ENCODE results near the gene DIS3L2.

DIS3L2 gene

GRCh38 chr2:232264081-232264480 lies 302.6 kb downstream of the DIS3L2 start:
- DNase-seq (ENCODE audit: low read depth in 2 of 2) = no peak

- DNase-seq (ENCODE audit: low read depth in 2 of 2) = no peak
These were observed 303.8 kb downstream of the DIS3L2 start for GRCh38 chr2:232265329-232265728.

- no peak for DNase-seq (ENCODE audit: low read depth in 2 of 2)
These were observed 307.2 kb downstream of the DIS3L2 start for GRCh38 chr2:232268636-232269165.

GRCh38 chr2:232269867-232270266 lies 308.4 kb downstream of the DIS3L2 start:
- DNase-seq (ENCODE audit: low read depth in 2 of 2) = no peak

GRCh38 chr2:232273903-232274643 lies 312.6 kb downstream of the DIS3L2 start:
- DNase-seq (ENCODE audit: low read depth in 2 of 2) = no peak

GRCh38 chr2:232275670-232276069 lies 314.2 kb downstream of the DIS3L2 start:
- no peak for DNase-seq (ENCODE audit: low read depth in 2 of 2)

- no peak for DNase-seq (ENCODE audit: low read depth in 2 of 2)
These were observed 314.7 kb downstream of the DIS3L2 start for GRCh38 chr2:232276084-232276732.

- DNase-seq (ENCODE audit: low read depth in 2 of 2) = no peak
These were observed 315.3 kb downstream of the DIS3L2 start for GRCh38 chr2:232276733-232277313.

GRCh38 chr2:232278534-232278933 lies 317.0 kb downstream of the DIS3L2 start:
- no peak for DNase-seq (ENCODE audit: low read depth in 2 of 2)

- DNase-seq (ENCODE audit: low read depth in 2 of 2) = no peak
These were observed 318.8 kb downstream of the DIS3L2 start for GRCh38 chr2:232280341-232280740.

- DNase-seq (ENCODE audit: low read depth in 2 of 2) = no peak
These were observed 320.5 kb downstream of the DIS3L2 start for GRCh38 chr2:232281858-232282507.

GRCh38 chr2:232282508-232283055 lies 321.1 kb downstream of the DIS3L2 start:
- no peak for DNase-seq (ENCODE audit: low read depth in 2 of 2)

GRCh38 chr2:232286001-232286868 lies 324.7 kb downstream of the DIS3L2 start:
- DNase-seq (ENCODE audit: low read depth in 2 of 2) = no peak

- DNase-seq (ENCODE audit: low read depth in 2 of 2) = no peak
These were observed 325.8 kb downstream of the DIS3L2 start for GRCh38 chr2:232287316-232287715.

- DNase-seq (ENCODE audit: low read depth in 2 of 2) = no peak
These were observed 327.0 kb downstream of the DIS3L2 start for GRCh38 chr2:232288489-232289030.

GRCh38 chr2:232290668-232291067 lies 329.2 kb downstream of the DIS3L2 start:
- no peak for DNase-seq (ENCODE audit: low read depth in 2 of 2)

GRCh38 chr2:232291343-232291742 lies 329.8 kb downstream of the DIS3L2 start:
- no peak for DNase-seq (ENCODE audit: low read depth in 2 of 2)

- DNase-seq (ENCODE audit: low read depth in 2 of 2) = no peak
These were observed 331.1 kb downstream of the DIS3L2 start for GRCh38 chr2:232292395-232293154.

- no peak for DNase-seq (ENCODE audit: low read depth in 2 of 2)
These were observed 331.7 kb downstream of the DIS3L2 start for GRCh38 chr2:232293191-232293590.

GRCh38 chr2:232295971-232296370 lies 334.5 kb downstream of the DIS3L2 start:
- no peak for DNase-seq (ENCODE audit: low read depth in 2 of 2)

Measured in stimulated activated CD4-positive, alpha-beta T cell treated with anti-CD3 and anti-CD28 coated beads, Interleukin-1b, Interleukin-23, amount 100 ng/mL, for 1 hour (primary cell).